Stimulated activated CD4-positive, alpha-beta T cell treated with anti-CD3 and anti-CD28 coated beads, Interleukin-1b, Interleukin-23, amount 100 ng/mL, for 4 hours (primary cell): ENCODE data around the gene RNF114.
A peak's percentile ranks its signal among the peaks of the same experiment; 100 is the strongest.
"Not testable (repeated sequence)": the region's sequence is repeated elsewhere in the genome, so short reads cannot be mapped to it uniquely, and the experiment has no call there.

Experiments
- DNase-seq, 2 donors: peaks; one replicate each; pipeline ENCODE4 v3.0.0-alpha.2; 2020; ENCODE audit warnings: low read depth in 2 of 2

Gene RNF114

DNA sequence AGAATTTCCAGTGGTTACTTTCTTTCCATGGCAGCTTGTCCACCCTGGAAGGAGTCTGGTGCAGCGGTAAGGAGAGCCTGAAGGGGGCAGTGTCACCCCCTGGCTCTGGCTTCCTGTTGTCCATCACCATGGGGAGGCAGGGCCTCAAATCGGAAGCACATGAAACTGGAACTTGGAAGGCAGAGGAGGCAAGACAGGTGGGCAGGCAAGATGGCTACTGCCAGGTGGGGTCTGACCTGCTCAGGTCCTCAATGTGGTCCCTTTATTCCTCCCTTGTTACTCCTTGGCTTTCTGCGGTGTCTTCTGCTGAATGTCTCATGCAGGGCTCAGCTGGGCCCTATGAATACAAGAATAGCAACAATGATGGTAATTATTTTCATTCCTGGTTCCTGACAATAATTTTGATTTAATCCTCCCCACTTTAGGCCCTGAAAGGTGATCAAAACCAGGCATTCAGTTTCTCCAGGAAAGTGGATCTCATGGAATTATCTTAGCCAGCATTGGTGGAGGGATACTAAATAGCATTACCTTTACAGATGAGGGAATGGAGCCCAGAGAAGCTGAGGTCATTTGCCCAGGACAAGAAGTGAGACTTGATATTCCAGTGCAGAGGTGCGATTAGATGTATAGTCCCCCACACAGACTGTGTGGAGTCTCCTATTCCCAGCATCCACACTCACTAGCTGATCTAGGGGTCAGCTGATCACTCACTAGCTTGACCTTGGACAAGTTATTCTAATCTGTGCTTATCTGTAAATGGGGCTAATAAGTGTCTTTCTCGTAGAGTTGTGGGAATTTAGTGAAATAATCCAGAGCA lies 29.0 kb downstream of the RNF114 start:
- no peak for DNase-seq

DNA sequence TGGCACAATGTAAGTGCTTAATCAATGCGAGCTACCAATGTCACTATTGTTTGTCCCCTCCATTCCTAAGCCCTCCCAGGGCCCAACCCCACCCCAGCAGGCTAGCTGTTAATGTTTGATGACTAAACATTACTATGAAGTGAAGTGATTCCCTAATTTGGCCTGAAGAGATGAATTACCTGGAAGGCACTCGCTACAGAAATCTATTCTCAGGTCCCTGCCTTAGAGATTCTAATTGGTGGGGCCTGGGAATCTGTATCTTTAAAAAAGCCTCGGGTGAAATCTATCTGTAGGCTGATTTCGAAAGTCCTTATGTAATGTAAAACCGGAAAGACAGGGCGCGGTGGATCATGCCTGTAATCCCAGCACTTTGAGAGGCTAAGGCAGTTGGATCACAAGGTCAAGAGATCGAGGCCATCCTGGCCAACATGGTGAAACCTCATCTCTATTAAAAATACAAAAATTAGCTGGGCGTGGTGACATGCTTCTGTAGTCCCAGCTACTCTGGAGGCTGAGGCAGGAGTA lies 29.6 kb downstream of the RNF114 start:
- DNase-seq: no peak

DNA sequence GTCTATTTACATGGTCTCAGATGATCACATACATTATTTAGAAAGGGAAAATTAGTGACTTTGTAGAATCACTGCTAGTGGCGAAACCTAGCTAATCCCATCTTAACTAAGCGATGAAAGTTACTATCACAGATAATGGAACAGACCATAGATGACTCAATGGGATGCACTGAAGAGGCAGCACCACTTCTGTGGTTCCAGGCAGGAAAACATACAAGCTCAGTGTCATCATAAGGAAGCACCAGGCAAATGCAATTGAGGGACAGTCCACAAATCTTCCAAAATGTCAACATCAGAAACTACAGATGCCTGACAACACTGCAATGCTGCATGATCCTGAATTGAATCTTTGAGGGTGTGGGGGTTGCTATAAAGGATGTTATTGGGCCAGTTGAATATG lies 30.7 kb downstream of the RNF114 start:
- no peak for DNase-seq

DNA sequence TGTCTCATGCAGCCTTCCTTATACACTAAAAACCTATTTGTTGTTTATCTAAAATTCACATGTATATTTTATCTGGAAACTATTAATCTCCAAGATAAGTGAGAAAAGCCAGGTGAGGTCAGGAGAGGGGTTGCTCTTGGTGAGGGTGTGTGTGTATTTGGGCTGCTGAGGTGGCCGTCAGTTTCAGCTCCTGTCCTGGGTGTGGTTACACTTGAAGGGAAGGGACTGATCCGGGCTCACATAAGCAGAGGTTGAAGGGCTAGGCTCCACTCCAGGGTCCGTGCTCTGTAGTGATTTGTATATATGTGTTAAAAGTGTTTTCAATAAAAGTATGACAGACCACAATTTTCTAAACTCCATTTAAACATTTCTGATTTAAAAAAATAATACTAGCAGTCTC lies 33.0 kb downstream of the RNF114 start:
- DNase-seq: no peak

DNA sequence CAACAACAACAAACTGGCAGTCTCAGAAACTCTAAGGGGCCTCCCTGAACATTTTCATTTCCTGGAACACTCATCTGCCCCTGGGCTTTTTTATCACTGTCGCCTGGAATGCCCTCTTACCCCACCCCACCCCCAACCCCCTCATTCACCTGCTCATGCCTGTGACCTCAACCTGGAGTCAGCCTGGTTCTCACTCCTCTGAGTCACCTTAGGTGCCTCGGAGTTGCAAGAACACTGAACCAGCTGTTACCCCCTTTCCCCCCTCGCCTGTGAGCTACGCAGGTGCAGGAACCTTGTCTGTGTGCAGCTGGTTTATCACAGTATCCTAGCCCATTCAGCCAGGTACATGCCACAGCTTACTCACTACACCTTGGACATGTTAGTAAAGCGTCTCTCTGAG lies 33.7 kb downstream of the RNF114 start:
- DNase-seq: no peak

DNA sequence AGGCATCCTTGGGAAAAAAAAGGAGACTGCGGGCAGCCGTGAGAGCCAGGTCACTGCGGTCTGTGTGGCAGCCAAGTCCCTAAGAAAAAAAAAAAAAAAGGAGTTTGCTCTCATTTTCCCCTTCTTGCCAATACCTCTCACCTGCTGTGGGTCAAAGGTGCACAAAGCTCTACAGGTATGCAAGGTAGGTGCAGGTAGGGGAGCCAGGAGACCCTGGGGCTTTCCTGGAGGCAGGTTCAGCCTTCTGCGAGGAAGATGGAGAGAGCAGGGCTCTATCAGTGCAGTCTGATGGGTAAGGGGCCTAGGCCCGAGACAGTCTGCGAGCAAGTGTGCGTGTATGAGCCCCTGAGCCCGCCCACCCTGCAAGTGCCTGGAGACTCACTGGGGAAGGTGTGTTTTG lies 34.3 kb downstream of the RNF114 start:
- no peak for DNase-seq

DNA sequence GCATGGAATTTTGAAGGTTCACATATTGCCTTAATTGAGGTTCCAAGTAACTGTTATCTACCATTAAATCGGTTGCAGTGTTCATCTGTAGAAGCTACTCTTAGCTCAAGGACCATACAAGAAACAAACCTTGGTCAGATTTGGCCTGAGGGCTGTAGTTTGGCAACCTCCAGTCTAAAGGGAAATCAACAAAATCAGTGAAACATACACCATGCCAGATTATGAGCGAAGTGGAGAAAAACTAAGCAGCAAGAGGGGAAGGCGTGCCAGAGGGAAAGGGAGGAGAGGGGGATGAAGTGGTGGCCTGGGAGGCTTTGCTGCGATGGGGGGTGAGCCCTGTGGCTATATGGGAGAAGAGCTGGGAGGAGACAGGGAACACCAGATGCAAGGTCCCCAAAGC lies 37.8 kb downstream of the RNF114 start:
- no peak for DNase-seq

DNA sequence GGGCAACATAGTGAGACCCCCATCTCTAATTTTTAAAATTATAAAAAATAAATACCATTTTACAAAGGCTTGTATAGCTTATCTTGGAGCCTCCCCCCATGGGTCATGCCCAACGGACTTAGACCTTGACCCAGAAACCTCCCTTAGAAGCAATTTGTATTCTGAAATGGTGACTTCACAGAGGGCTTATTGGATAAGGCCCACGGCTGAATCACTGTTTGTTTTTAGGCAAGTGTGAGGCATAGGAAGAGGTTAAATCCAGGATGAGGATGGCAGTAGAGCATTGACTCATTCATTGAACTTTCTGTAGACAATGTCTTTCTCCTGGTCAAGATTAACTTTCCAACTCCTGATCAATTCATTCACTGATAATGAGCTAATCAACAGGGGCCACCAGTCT lies 40.3 kb downstream of the RNF114 start:
- DNase-seq: no peak

DNA sequence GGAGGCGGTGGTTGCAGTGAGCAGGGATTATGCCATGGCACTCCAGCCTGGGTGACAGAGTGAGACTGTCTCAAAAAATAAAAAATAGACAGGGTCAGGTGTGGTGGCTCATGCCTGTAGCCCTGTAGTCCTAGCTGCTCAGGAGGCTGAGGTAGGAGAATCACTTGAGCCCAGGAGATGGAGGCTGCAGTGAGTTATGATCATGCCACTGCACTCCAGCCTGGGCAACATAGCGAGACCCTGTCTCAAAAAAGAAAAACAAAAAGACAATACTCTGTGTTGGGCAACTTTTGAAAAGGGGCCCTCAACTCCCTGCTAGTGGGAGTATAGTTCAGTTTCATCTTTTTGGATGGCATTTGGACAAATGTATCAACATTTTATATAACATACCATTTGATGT lies 41.5 kb downstream of the RNF114 start:
- not testable (repeated sequence) for DNase-seq

DNA sequence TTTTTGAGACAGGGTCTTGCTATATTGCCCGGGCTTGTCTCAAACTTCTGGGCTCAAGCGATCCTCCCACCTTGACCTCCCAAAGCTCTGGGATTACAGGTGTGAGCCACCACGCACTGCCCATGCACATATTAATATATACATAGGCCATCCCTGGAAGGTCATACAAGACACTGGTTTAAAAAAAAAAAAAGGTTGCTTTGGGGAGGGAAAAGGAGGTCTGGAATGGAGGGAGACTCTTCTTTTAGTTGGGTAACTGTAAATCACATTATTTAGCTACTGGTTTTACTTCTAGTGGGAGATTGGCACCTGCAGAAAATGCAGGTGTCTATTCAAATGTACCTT lies 42.5 kb downstream of the RNF114 start:
- DNase-seq: no peak

DNA sequence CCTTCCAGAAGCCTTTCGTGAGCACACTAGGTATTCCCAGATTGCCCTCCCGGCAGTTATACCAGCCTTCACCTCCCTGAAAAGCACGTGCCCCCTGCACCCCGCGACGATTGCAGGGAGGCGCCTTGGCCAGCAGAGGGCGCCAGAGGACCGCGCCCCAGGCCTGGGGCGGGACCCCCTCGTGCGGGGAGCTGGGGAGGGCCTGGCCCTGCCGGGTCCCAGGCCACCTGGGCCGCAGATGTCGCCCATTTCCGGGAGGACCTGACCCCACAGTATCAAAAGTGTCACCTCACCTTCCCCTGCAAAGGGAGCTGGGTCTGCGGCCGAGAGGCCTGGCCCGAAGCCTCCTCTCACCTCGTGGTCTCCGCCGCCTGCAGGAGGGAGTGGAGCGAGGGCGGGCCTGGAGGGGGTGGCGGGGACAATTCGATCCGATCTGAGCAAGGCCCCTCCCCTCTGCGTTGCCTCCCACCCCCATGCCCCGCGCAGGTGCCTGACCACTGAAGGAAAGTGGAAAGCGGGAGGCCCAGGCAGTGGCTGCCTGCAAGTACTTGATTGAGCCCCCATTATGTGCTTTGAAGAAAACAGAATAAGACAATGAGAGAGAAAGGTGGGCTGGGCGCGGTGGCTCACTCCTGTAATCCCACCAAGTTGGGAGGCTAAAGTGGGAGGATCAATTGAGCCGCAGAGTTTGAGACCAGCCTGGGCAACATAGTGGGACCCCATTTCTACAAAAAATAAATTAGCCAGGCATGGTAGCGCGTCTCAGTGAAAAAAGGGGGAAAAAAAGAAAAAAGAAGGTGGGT lies 43.0 kb downstream of the RNF114 start:
- DNase-seq: peak; percentile 67 to 72

DNA sequence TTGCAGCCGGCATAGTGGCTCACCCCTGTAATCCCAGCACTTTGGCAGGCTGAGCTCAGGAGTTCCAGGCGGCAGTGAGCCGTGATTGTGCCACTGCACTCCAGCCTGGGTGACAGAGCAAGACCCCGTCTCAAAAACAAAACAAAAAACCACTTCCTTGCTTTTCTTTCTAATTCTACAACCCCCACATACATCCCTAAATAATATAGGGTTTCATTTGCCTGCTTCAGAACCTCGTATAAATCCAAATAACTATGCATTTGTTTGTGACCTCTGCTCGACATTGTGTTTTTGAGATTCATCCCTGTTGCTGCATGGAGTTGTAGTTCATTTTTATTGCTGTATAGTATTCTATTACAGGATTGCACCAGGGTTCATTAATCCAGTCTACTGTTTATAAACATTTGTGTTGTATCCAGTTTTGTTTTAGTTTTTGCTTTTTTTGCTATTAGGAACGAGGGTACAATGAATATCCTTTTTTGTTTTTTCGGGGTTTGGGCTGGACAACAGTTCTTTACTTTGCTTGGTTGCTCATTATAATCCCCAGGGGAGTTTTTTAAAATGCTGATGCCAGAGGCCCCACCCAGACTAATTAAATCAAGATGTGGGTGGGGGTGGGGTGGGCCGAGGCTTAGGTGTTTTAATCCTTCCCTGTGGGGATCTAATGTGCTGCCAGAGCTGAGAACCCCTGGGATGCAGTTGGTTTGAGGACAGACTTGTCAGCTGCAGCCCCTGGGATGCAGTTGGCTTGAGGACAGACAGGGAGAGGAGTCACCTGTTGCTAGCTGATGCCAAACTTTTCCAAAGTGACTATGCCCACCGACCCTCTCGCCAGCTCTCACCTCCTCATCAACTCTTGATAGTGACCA lies 44.2 kb downstream of the RNF114 start:
- no peak for DNase-seq

DNA sequence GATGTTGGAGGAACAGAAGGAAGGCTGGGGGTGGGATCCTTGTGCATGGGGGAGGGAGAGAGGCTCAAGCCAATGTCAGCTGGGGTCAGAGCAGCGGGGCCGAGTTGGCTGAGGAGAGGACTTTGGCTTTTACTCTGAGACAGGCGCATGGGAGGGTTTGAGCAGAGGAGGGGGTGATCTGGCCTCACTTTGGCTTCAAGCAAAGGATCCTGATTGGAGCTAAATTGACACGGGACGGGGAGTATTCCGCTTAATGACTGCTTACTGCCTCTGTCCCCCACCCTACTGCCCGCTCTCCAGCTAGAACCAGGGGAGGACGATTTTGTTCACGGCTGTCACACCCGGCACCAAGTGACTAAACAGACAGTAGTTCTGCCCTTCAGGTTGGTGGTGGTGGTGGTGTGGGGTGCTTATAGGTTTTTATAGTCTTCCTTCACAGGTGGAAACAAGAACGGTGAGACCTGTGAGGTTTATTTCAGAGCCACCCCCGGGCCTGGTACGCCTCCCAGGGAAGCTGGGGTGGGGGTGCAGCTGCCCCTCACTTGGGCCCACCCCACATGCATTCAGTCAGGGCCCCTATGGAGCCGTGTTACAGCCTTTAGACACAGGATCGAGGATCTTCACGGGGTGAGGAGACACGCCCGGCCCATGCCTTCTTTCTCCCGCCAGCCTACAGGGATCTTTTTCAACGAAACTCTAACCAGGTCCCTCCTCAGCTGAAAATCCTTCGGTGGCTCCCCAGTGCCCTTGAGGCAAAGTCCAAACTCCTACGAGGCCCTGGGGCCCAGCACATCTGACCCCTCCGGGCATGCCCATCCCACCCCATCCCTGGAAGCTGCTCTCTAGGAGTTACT lies 45.2 kb downstream of the RNF114 start:
- DNase-seq: no peak

DNA sequence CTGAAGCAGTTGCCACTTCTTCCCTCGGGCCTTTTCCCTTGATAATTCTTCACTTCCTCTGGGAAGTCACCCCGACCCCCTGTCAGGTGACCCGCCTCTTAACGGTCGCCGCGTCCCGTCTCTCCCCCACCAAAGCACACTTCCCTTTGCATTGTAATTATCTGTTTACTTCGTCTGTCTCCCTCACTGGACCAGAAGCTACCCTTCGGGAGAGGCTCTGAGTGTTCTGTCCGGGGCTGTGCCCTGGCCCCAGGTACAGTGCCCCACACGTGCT lies 45.8 kb downstream of the RNF114 start:
- no peak for DNase-seq

DNA sequence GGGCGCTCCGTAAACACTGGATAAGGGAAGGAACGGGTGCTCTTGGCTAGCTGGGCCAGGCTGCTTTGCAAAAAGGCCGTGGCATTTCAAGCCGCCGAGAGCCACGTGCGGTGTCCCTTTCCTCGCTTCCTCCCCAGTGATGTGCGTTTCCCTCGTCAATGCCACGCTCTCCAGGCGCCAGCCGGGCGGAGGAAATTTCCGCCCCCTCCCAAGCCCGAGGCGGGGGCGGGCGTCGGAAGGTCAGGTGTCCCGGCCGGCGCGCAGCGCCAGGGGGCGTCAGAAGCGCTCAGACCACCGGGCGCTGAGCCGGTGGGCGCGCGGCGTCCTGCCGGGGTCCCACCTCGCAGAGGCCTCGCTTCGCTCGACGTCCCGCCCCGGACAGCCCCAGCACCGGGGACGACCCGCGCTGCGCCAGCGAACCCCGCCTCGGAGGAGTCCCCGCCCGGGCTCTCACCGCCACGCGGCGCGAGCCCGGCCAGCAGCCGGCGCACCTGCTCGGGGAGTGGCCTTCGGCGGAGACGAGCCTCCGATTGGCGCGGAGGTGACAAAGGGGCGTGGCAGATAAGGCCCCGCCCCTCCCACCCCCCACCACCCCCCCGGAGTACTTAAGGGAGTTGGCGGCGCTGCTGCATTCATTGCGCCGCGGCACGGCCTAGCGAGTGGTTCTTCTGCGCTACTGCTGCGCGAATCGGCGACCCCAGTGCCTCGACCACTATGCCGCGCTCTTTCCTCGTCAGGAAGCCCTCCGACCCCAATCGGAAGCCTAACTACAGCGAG lies 46.3 kb downstream of the RNF114 start, which contains the start of gene SNAI1:
Gene SNAI1, plus strand, starts transcription at position 635 of the 777 bp plus-strand sequence. Its CDS starts 80 bp downstream, at position 715.
- peak; percentile 74 to 76 for DNase-seq

DNA sequence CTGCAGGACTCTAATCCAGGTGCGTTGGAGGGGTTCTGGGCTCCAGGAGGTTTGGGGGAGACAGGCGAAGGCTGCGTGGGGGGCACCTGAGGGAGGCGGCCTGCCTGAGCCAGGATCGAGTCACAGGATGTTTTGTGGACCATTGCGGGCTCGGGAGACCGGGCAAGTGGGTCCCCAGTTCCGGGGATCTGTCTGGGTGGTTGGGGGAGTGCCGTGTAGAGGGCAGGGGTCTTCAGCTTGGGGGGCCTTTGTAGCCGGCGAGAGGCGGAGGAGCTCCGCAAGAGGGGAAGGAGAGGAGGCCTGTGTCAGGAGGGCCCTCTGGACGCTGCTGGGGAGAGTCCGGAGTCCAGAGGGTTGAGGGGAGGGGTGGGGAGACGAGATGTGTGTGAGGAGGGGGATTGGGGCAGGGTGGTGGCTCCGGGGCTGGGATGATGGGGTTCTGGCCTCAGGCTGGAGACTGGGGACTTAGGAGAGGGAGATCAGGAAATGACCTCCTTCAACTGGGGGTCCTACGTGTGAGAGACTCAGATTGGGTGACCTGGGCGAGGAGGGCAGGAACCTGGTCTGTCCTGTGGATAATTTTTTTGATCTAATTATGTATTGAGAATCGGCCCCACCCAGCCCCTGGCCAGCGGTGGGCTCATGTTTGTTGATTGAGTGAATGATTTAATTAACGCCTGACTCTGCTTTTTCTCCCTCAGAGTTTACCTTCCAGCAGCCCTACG lies 47.1 kb downstream of the RNF114 start:
- DNase-seq: no peak

DNA sequence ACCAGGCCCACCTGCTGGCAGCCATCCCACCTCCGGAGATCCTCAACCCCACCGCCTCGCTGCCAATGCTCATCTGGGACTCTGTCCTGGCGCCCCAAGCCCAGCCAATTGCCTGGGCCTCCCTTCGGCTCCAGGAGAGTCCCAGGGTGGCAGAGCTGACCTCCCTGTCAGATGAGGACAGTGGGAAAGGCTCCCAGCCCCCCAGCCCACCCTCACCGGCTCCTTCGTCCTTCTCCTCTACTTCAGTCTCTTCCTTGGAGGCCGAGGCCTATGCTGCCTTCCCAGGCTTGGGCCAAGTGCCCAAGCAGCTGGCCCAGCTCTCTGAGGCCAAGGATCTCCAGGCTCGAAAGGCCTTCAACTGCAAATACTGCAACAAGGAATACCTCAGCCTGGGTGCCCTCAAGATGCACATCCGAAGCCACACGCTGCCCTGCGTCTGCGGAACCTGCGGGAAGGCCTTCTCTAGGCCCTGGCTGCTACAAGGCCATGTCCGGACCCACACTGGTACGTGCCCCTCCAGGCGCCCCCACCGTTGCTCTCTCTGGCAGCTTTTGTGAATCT lies 47.7 kb downstream of the RNF114 start:
- DNase-seq: no peak

DNA sequence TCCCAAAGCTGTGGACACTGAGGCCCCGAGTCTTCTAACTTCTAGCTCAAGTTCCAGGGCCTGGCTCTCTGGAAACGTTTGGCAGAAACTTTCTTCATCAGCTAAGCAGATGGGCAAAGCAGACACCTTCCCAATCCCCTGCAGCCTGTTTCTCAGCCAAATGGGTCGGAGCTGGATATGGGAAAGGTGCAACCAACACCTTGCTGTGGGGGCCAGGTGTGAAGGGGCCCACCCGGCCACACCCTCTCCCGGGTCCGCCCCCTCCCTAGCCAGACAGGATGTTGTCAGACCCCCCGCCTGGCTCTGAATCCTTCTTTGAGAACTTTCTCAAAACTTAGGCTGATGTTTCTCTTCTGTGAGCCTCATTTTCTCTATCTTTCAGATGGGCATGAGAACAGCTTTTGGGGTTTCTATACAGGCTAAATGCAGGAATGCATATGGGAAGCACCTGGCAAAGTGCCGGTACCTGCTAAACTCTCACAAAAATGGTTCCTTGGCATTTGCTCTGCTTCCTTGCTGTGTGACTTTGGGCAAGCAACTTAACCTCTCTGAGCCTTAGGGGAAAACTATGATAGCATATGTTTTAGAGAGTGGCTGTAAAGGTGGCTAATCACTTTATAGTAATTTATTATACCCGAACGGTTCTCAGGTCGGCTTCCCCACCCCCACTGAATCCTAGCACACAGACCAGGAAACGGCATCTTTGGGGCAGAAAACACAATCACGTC lies 48.4 kb downstream of the RNF114 start:
- DNase-seq: no peak

DNA sequence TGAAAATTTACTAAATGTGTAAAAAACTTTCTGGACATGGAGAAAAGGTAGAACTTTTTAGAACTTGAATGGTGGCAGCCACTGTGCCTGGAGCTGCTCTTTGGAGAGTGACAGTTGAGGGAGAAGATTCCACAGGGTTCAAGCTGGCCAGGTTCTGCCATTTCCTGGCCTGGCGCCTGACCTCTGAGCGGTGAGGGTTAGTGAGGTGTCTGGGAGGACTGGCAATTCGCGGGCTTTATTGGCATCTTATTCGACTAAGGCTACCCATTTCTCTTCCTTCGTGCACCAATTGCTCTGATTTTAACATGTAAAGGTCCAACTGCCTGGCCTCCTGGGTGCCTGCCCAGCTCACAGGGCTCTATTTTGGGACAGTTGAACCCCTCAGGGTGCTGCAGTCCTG lies 49.0 kb downstream of the RNF114 start:
- DNase-seq: no peak
